CD4-positive, alpha-beta T cell (primary cell): ENCODE data around the gene LRP1B. TPM values are rescaled to one million over a fixed set of nuclear protein-coding genes. Genes with fewer than 3 reads are reported as not detected.

Experiments used
- ATAC-seq: fragments of 200-7000 bp; cut with Tn5 transposase; one replicate; pipeline ENCODE4 v1.10.0; 2022; ENCODE audit warnings: mild to moderate bottlenecking; ENCODE audit not compliant: poor library complexity
- CTCF ChIA-PET: fragments of 350-600 bp; sonication (Branson Sonifier 250); formaldehyde crosslinking; loops from one replicate; lab custom pipeline; 2021; ENCODE audit warnings: antibody characterized with exemption, inconsistent platforms; lab: Charles Lee
- POLR2A ChIA-PET: fragments of 350-600 bp; sonication (Branson Sonifier 250); formaldehyde crosslinking; loops from one replicate; lab custom pipeline; 2021; ENCODE audit warnings: antibody characterized with exemption, inconsistent platforms; lab: Charles Lee
- DNase-seq, 14 experiments: peaks; one replicate each; pipeline ENCODE4 v3.0.0-alpha.2; 2013 to 2020; ENCODE audit warnings: mixed read lengths in 2 of 14
- H3K27ac ChIP-seq, 2 donors: one replicate each; pipeline versions ENCODE4 v1.5.1 to v1.7.0; 2013; ENCODE audit warnings: low read length in 2 of 2, low read depth in 1 of 2, mild to moderate bottlenecking in 1 of 2
- H3K27me3 ChIP-seq, 2 experiments: 1 replicate in 1 of 2; 2 replicates in 1 of 2; pipeline versions ENCODE4 v1.6.1 to v1.7.0; 2013; ENCODE audit warnings: low read length in 2 of 2, control low read depth in 1 of 2, mild to moderate bottlenecking in 1 of 2, moderate library complexity in 1 of 2; ENCODE audit not compliant: insufficient read depth in 2 of 2, control insufficient read depth in 1 of 2
- H3K36me3 ChIP-seq: one replicate; pipeline ENCODE4 v1.6.1; 2013; ENCODE audit warnings: low read length, control low read depth; ENCODE audit not compliant: insufficient read depth
- H3K4me1 ChIP-seq: one replicate; pipeline ENCODE4 v1.6.1; 2013; ENCODE audit warnings: low read length, control low read depth; ENCODE audit not compliant: insufficient read depth
- H3K4me3 ChIP-seq: one replicate; pipeline ENCODE4 v1.5.1; 2013; ENCODE audit warnings: mild to moderate bottlenecking, low read length, moderate library complexity
- H3K9me3 ChIP-seq, 2 experiments: 1 replicate in 1 of 2; 2 replicates in 1 of 2; pipeline versions ENCODE4 v1.6.1 to v1.7.0; 2013; ENCODE audit warnings: low read length in 2 of 2, mild to moderate bottlenecking in 2 of 2, control low read depth in 1 of 2, moderate library complexity in 1 of 2; ENCODE audit not compliant: control insufficient read depth in 1 of 2, insufficient read depth in 1 of 2
- H3K27ac Mint-ChIP-seq: one replicate; pipeline ENCODE4 v1.8.0; 2020; ENCODE audit warnings: mixed read lengths
- H3K27me3 Mint-ChIP-seq: one replicate; pipeline ENCODE4 v1.8.0; 2021; ENCODE audit warnings: mixed read lengths
- H3K36me3 Mint-ChIP-seq: one replicate; pipeline ENCODE4 v1.8.0; 2021; ENCODE audit warnings: low read depth, mixed read lengths
- H3K4me1 Mint-ChIP-seq: one replicate; pipeline ENCODE4 v1.8.0; 2021; ENCODE audit warnings: low read depth, mixed read lengths
- H3K4me3 Mint-ChIP-seq: one replicate; pipeline ENCODE4 v1.8.0; 2020; ENCODE audit warnings: mild to moderate bottlenecking, mixed read lengths
- H3K9me3 Mint-ChIP-seq: one replicate; pipeline ENCODE4 v1.8.0; 2020; ENCODE audit warnings: mixed read lengths
- CTCF ChIP-seq: fragments of 200-600 bp; IDR thresholded peaks from one replicate; pipeline ENCODE4 v1.8.0; 2022; ENCODE audit warnings: antibody characterized with exemption, mild to moderate bottlenecking
- intact Hi-C, 2 experiments: fragments of 100-400 bp; cut with DNase I in 1 of 2; cut with micrococcal nuclease in 1 of 2; formaldehyde crosslinking; loops; one replicate each; pipeline versions ENCODE4 v1.15.1 to v1.9.0; 2023 to 2025; cut with DNase I, micrococcal nuclease
- total RNA-seq, 174 experiments: library from RNA in 2 of 174; stranded (reverse) in 2 of 174; gene quantifications; one replicate each; pipeline ENCODE4 v1.2.3 and lab custom pipeline; 2021 to 2026

LRP1B gene
- total RNA-seq, 2 experiments from 2014 or later = not detected

- ChIA-PET CTCF (no interaction called here), POLR2A (no interaction called here)
- H3K27me3 ChIP-seq = no peaks in the 10 kb centered on the region
- no peak overlapping the region for H3K4me3 ChIP-seq
- no peaks in the 10 kb centered on the region for H3K4me1 ChIP-seq
- Mint-ChIP-seq H3K4me1 (no peaks in the 10 kb centered on the region), H3K36me3 (no peaks in the 10 kb centered on the region), H3K27me3 (no peaks in the 10 kb centered on the region), H3K4me3 (no peak overlapping the region), H3K9me3 (peaks cover 2% of the 10 kb centered on the region), H3K27ac (no peak overlapping the region)
- H3K9me3 ChIP-seq = no peaks in the 10 kb centered on the region
- TF ChIP-seq CTCF = no peak
- no peak overlapping the region for H3K27ac ChIP-seq
- intact Hi-C loops = no loop called here
- no peak for ATAC-seq
- no peaks in the 10 kb centered on the region for H3K36me3 ChIP-seq
- DNase-seq = no peak
Measured at GRCh38 chr2:141906678-141907077, 224.1 kb downstream of the LRP1B start.

GRCh38 chr2:141900826-141901225, 230.0 kb downstream of the LRP1B start:
- no peak for TF ChIP-seq CTCF

GRCh38 chr2:141899740-141900139, 231.1 kb downstream of the LRP1B start:
- no peaks in the 10 kb centered on the region for H3K27me3 ChIP-seq
- no peaks in the 10 kb centered on the region for H3K36me3 ChIP-seq
- Mint-ChIP-seq H3K27ac (no peak overlapping the region), H3K27me3 (no peaks in the 10 kb centered on the region), H3K4me3 (no peak overlapping the region), H3K4me1 (no peaks in the 10 kb centered on the region), H3K36me3 (no peaks in the 10 kb centered on the region), H3K9me3 (peaks cover 4% of the 10 kb centered on the region)
- H3K27ac ChIP-seq = no peak overlapping the region
- no peaks in the 10 kb centered on the region for H3K9me3 ChIP-seq
- CTCF ChIA-PET = no interaction called here
- POLR2A ChIA-PET = no interaction called here
- no peaks in the 10 kb centered on the region for H3K4me1 ChIP-seq
- ATAC-seq = no peak
- no peak for DNase-seq
- intact Hi-C loops = no loop called here
- no peak for TF ChIP-seq CTCF
- no peak overlapping the region for H3K4me3 ChIP-seq

More at GRCh38 chr2:141900826-141901225, 230.0 kb downstream of the LRP1B start:
- ATAC-seq (no peak), DNase-seq (no peak)
- Mint-ChIP-seq H3K36me3 (no peaks in the 10 kb centered on the region), H3K27me3 (no peaks in the 10 kb centered on the region), H3K27ac (no peak overlapping the region), H3K4me3 (no peak overlapping the region), H3K4me1 (no peaks in the 10 kb centered on the region), H3K9me3 (peaks cover 4% of the 10 kb centered on the region)
- CTCF ChIA-PET = no interaction called here
- H3K27me3 ChIP-seq = no peaks in the 10 kb centered on the region
- no peak overlapping the region for H3K4me3 ChIP-seq
- POLR2A ChIA-PET = no interaction called here
- no peak overlapping the region for H3K27ac ChIP-seq
- no peaks in the 10 kb centered on the region for H3K4me1 ChIP-seq
- no peaks in the 10 kb centered on the region for H3K36me3 ChIP-seq
- intact Hi-C loops = no loop called here
- H3K9me3 ChIP-seq = no peaks in the 10 kb centered on the region
